ENCODE results near the gene DCPS. TPM values are rescaled to one million over a fixed set of nuclear protein-coding genes. Genes with fewer than 3 reads are reported as not detected.

DCPS gene
- total RNA-seq, 1 donor from 2014 or later: 11.3 TPM

DNA sequence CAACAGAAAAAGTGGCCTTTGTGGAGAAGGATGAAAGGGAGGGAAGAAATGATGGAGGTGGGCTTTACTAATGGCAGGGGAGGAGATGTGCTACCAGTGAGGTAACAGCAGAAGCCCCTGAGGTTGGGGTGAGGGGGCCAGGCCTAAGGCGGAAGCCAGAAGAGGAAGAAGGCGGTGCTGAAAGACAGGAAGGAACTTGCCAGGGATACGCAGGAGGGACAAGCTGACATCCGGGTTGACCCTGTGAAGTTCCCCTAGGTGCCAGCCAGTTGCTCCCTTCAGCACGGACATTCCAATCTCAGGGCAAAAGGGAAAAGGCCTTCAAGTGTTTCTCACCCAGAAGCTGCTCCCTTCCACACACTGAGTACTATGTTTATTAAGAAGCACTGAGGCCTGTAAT, 23.3 kb upstream of the DCPS start:
- Histone ChIP-seq H3K4me2 (ENCODE audit: low read length) (no peak overlapping the region), H3K4me1 (ENCODE audit: insufficient read depth, low read length) (peaks cover 19% of the 10 kb centered on the region), H3K27me3 (ENCODE audit: insufficient read depth, low read length) (no peaks in the 10 kb centered on the region), H3K9ac (ENCODE audit: low read length) (no peak overlapping the region), H4K20me1 (ENCODE audit: insufficient read depth, low read length) (no peaks in the 10 kb centered on the region), H3K9me3 (ENCODE audit: insufficient read depth, low read depth, low read length) (no peaks in the 10 kb centered on the region), H3K4me3 (ENCODE audit: insufficient read depth, low read depth, low read length) (no peak overlapping the region), H3K79me2 (ENCODE audit: insufficient read depth, low read length) (peaks cover 2% of the 10 kb centered on the region), H3K36me3 (ENCODE audit: insufficient read depth, low read length) (peaks cover 2% of the 10 kb centered on the region), H3K27ac (ENCODE audit: low read depth, low read length) (no peak overlapping the region), H2AFZ (ENCODE audit: low read depth, low read length) (no peak overlapping the region)
- H3K4me3 Mint-ChIP-seq (ENCODE audit: unreplicated experiment): peak overlapping the region; percentile 57
- TF ChIP-seq, protein P1, sequence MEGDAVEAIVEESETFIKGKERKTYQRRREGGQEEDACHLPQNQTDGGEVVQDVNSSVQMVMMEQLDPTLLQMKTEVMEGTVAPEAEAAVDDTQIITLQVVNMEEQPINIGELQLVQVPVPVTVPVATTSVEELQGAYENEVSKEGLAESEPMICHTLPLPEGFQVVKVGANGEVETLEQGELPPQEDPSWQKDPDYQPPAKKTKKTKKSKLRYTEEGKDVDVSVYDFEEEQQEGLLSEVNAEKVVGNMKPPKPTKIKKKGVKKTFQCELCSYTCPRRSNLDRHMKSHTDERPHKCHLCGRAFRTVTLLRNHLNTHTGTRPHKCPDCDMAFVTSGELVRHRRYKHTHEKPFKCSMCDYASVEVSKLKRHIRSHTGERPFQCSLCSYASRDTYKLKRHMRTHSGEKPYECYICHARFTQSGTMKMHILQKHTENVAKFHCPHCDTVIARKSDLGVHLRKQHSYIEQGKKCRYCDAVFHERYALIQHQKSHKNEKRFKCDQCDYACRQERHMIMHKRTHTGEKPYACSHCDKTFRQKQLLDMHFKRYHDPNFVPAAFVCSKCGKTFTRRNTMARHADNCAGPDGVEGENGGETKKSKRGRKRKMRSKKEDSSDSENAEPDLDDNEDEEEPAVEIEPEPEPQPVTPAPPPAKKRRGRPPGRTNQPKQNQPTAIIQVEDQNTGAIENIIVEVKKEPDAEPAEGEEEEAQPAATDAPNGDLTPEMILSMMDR (IDR thresholded peaks at IDR 0.05; ENCODE audit: insufficient read depth, low read depth, low read length): no peak
- no peak for TF ChIP-seq EZH2 (IDR thresholded peaks at IDR 0.05; ENCODE audit: insufficient read depth, low read length)
- H3K27me3 Mint-ChIP-seq (ENCODE audit: low read depth, unreplicated experiment): no peaks in the 10 kb centered on the region
- no peak overlapping the region for H3K27ac Mint-ChIP-seq (ENCODE audit: unreplicated experiment)
- H3K9me3 Mint-ChIP-seq (ENCODE audit: unreplicated experiment): peaks cover 2% of the 10 kb centered on the region
- H3K4me1 Mint-ChIP-seq (ENCODE audit: low read depth, unreplicated experiment): peaks cover 8% of the 10 kb centered on the region
- peaks cover 3% of the 10 kb centered on the region for H3K36me3 Mint-ChIP-seq (ENCODE audit: low read depth, unreplicated experiment)
- FAIRE-seq (no peak), DNase-seq (ENCODE audit: low read depth) (no peak)

DNA sequence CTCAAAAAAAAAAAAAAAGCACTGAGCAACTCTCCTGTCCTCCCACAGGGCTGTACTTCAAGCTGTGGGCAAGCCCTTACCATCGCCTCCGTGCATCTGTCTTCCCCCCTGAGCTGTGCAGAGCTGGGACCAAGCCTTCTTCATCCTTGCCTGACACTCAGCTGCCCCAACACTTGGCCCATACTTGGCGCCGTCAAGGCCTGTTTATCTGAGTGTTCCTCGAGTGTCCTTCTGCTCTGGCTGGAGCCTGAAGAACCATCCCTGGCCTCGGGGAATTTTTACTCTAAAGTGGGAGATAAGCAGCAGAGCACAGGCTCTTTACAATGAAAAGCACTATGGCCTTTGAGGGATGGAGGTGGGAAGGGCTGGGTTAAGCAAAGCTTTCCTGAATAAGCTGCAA, 22.6 kb upstream of the DCPS start:
- no peak overlapping the region for H3K4me3 ChIP-seq (ENCODE audit: insufficient read depth, low read depth, low read length)
- peak overlapping the region; percentile 38 for H3K27ac Mint-ChIP-seq (ENCODE audit: unreplicated experiment)
- peaks cover 8% of the 10 kb centered on the region for H3K4me1 Mint-ChIP-seq (ENCODE audit: low read depth, unreplicated experiment)
- no peak for TF ChIP-seq EZH2 (IDR thresholded peaks at IDR 0.05; ENCODE audit: insufficient read depth, low read length)
- TF ChIP-seq, protein P1 (IDR thresholded peaks at IDR 0.05; ENCODE audit: insufficient read depth, low read depth, low read length): no peak
- peaks cover 6% of the 10 kb centered on the region for H3K79me2 ChIP-seq (ENCODE audit: insufficient read depth, low read length)
- H3K27me3 ChIP-seq (ENCODE audit: insufficient read depth, low read length): no peaks in the 10 kb centered on the region
- H3K9me3 ChIP-seq (ENCODE audit: insufficient read depth, low read depth, low read length): no peaks in the 10 kb centered on the region
- DNase-seq (ENCODE audit: low read depth): no peak
- no peak overlapping the region for H3K4me2 ChIP-seq (ENCODE audit: low read length)
- H3K9me3 Mint-ChIP-seq (ENCODE audit: unreplicated experiment): peaks cover 2% of the 10 kb centered on the region
- H3K4me1 ChIP-seq (ENCODE audit: insufficient read depth, low read length): peaks cover 19% of the 10 kb centered on the region
- no peaks in the 10 kb centered on the region for H3K27me3 Mint-ChIP-seq (ENCODE audit: low read depth, unreplicated experiment)
- no peak for FAIRE-seq
- no peak overlapping the region for H3K9ac ChIP-seq (ENCODE audit: low read length)
- no peak overlapping the region for H3K27ac ChIP-seq (ENCODE audit: low read depth, low read length)
- H3K36me3 Mint-ChIP-seq (ENCODE audit: low read depth, unreplicated experiment): peaks cover 3% of the 10 kb centered on the region
- H2AFZ ChIP-seq (ENCODE audit: low read depth, low read length): no peak overlapping the region
- peak overlapping the region; percentile 83 for H3K4me3 Mint-ChIP-seq (ENCODE audit: unreplicated experiment)
- no peaks in the 10 kb centered on the region for H3K36me3 ChIP-seq (ENCODE audit: insufficient read depth, low read length)
- H4K20me1 ChIP-seq (ENCODE audit: insufficient read depth, low read length): peaks cover 4% of the 10 kb centered on the region

DNA sequence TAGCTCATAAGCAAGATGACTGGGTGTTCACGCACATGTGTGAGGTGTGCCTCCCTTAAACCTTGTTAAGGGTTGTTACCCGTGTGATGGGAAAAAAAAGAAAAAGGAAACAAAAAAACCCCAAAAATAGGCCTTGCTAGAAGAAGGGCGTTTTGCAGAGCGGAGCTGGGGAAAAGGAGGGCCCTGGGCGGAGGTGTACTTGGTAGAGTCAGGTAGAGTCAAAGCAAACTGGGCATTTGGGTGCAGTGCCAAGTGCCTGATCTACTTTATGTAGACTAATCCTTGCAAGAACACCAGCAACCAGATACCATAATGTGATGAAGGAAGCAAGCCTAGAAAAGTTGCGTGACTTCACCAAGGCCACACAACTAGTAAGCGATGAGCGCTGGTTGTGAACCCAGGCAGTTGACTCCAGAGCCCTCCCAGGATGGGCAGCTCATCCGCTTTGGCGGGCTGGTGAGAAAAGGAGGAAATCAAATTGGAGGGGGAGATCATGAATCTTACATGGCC, 22.1 kb upstream of the DCPS start:
- no peak overlapping the region for H3K27ac ChIP-seq (ENCODE audit: low read depth, low read length)
- no peak for TF ChIP-seq EZH2 (IDR thresholded peaks at IDR 0.05; ENCODE audit: insufficient read depth, low read length)
- TF ChIP-seq, protein P1 (IDR thresholded peaks at IDR 0.05; ENCODE audit: insufficient read depth, low read depth, low read length): no peak
- Mint-ChIP-seq H3K27me3 (ENCODE audit: low read depth, unreplicated experiment) (no peaks in the 10 kb centered on the region), H3K36me3 (ENCODE audit: low read depth, unreplicated experiment) (peaks cover 3% of the 10 kb centered on the region), H3K4me1 (ENCODE audit: low read depth, unreplicated experiment) (peaks cover 8% of the 10 kb centered on the region), H3K27ac (ENCODE audit: unreplicated experiment) (peak overlapping the region; percentile 38), H3K4me3 (ENCODE audit: unreplicated experiment) (peak overlapping the region; percentile 83), H3K9me3 (ENCODE audit: unreplicated experiment) (peaks cover 2% of the 10 kb centered on the region)
- no peak overlapping the region for H2AFZ ChIP-seq (ENCODE audit: low read depth, low read length)
- no peak for FAIRE-seq
- no peaks in the 10 kb centered on the region for H3K36me3 ChIP-seq (ENCODE audit: insufficient read depth, low read length)
- peaks cover 7% of the 10 kb centered on the region for H3K79me2 ChIP-seq (ENCODE audit: insufficient read depth, low read length)
- H3K4me2 ChIP-seq (ENCODE audit: low read length): peak overlapping the region; percentile 88
- no peak overlapping the region for H3K4me3 ChIP-seq (ENCODE audit: insufficient read depth, low read depth, low read length)
- H3K27me3 ChIP-seq (ENCODE audit: insufficient read depth, low read length): no peaks in the 10 kb centered on the region
- DNase-seq (ENCODE audit: low read depth): no peak
- peaks cover 6% of the 10 kb centered on the region for H4K20me1 ChIP-seq (ENCODE audit: insufficient read depth, low read length)
- H3K9ac ChIP-seq (ENCODE audit: low read length): no peak overlapping the region
- peaks cover 19% of the 10 kb centered on the region for H3K4me1 ChIP-seq (ENCODE audit: insufficient read depth, low read length)
- no peaks in the 10 kb centered on the region for H3K9me3 ChIP-seq (ENCODE audit: insufficient read depth, low read depth, low read length)

All from astrocyte (in vitro differentiated cells and primary cell).